GM18498 (cell line): ENCODE data around the gene PPP2R2D.
A peak's percentile ranks its signal among the peaks of the same experiment; 100 is the strongest.

Experiments
- ATAC-seq: cut with Tn5 transposase; IDR thresholded peaks from one replicate; pipeline ENCODE4 v1.9.1; 2021; ENCODE audit warnings: mild to moderate bottlenecking, moderate library complexity; ENCODE audit not compliant: unreplicated experiment

Gene PPP2R2D

GRCh38 chr10:131900350-131901152 is at the start of gene PPP2R2D:
Gene PPP2R2D, plus strand, starts transcription at chr10:131901008. Its CDS starts 141 bp downstream, at chr10:131901149.
- peak; percentile 86 for ATAC-seq

- no peak for ATAC-seq
Measured at GRCh38 chr10:131851346-131851745, 49.5 kb upstream of the PPP2R2D start.

- ATAC-seq = no peak
Measured at GRCh38 chr10:131852176-131852822, 48.5 kb upstream of the PPP2R2D start.

- no peak for ATAC-seq
Measured at GRCh38 chr10:131852823-131853609, 47.8 kb upstream of the PPP2R2D start.

DNA sequence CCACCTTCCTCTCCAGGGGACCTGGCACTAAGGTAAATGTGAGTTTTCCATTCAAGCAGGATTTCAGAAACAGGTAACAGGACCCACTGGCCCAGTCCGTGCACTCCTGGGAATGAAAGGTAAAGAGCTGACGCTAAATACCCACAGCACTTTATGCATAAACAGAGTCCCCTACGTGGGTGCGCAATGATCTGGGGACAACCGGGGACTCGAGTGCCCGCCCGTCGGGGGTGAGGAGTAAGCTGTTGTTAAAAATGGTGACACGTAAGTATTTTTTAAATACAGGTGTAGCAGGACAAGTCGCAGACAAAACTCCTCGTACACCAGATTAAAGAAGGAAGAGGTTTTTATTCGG is 47.2 kb upstream of the PPP2R2D start:
- no peak for ATAC-seq

DNA sequence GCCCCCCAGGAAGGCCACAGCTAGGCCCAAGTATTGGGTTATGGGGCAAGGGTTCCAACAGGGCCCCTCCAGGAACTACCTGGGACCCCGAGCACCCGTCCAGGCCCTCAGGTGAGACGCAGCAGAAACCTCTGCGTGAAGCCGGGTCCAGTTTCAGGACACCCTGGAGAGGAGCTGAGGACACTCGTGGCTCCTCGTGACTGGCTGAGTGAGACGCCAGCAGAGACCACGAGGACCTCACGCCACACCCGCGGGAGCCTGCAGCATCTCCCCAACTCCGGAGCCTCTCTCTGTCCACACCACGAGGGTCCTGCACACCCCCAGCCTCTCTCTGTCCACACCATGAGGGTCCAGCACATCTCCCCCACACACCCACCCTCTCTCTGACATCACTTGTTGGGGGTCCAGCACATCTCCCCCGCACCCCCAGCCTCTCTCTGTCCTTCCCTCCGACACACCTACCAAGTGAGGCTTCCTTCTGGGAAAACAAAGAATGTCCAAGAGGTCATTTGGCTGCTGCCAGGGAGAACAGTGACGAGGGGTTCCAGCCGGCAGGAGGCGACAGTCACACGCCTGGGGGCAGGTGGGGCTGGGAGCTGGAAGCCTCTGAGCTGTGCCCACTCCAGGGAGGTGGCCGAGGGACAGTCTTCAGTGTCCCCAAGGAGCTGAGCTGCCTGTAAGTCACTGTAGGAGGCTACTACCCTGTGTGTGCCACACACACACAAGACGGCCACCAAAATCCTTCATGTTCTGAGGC is 46.1 kb upstream of the PPP2R2D start:
- no peak for ATAC-seq

GRCh38 chr10:131855461-131856401 is 45.1 kb upstream of the PPP2R2D start:
- no peak for ATAC-seq

- no peak for ATAC-seq
Measured at GRCh38 chr10:131856441-131857094, 44.2 kb upstream of the PPP2R2D start.

DNA sequence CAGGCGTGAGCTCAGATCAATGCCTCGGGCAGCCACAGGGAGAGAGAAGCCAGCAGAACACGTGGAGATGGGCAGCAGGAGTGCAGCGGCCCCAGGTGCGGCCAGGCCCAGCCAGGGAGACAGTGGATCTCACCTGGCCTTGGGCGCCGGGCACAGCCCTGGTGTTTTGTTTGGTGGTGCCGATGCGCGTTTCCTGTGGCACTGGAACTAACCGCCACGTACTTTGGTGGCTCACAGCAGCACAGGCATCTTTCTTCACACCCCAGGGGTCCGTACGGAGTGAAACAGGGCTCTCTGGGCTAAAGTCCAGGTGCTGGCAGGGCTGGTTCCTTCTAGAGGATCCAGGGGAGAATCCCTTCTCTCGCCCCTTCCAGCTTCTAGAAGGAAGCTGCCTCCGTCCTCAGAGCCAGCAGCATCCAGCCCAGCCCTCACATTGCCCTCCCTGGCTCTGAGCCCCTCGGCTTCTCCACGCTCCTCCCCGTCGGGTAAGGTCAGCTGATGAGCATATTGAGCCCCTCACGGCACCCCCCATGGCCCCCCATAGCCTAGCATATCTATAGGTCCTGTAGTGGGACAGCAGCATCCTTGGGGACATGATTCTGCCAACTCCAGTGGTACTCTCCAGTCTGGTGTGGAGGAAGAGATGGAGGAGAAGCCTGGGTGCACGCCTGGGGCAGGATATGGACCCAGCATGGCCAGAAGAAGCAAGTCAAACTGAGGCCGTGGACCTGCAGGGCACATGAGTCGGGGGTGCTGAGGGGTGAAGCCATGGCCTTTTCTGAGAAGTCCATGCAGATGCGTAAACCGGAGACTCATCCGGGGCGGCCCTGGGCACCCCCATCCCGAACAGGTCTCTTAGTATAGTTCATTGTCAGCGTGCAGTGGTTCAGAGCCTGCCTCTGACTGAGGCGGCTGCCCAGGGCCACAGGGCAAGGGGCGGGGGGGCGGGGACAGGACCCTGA is 43.4 kb upstream of the PPP2R2D start:
- no peak for ATAC-seq

GRCh38 chr10:131858118-131858515 is 42.7 kb upstream of the PPP2R2D start:
- ATAC-seq = no peak

DNA sequence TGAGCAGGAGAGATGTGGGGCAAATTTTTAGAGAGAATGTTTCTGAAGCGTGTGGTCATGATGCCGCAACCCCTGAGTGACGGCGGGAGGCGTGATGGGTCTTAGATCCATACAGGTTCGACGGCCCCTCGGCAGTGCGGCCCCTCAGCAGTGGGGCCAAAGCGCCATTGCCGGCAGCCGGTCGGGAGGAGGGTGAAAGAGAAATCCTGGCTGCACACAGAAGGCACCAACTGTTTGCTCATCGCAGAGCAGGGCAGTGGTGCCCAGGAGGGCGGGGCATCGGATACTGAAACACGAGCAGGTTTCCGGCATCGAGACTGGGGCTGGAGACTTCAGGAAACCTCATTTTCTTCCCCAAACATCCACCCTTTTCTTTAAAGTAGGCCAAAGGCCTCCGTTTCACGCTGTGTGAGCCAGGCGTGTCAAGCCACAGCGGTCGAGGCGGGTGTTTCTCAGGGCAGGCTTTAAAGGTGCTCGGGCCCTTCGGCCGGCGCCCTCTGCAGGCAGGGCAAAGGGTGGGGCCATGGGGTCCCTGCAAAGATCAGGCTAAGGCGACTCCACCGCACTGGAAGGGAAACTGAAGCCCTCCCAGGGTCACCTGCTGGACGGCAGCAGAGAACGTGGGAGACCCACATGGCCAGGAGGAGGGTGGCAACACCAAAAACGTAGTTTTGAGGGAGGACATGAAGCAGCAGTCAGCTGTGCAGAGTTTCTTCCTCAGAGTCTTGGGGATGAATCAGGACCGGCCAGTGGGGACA is 42.0 kb upstream of the PPP2R2D start:
- no peak for ATAC-seq

- no peak for ATAC-seq
Measured at GRCh38 chr10:131859341-131860020, 41.3 kb upstream of the PPP2R2D start.

DNA sequence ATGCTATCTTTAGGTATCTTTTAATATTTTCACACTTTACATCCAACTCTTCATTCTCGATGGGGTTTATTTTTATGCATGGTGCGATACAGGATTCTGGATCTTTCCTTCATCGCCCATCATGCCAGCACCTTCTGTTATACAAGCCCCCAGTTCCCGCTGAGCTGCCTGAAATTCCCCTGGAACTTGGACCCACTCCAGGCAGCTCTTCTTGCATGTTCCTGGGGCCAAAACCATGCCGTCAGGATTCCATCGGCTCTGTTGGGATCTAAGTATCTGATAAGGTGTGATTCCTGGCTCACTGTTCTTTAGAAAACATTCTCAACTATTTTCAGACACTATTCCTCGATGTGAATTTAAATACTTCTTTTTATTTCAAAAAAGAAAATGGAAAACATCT is 40.5 kb upstream of the PPP2R2D start:
- no peak for ATAC-seq

GRCh38 chr10:131860806-131861440 is 39.9 kb upstream of the PPP2R2D start:
- no peak for ATAC-seq

DNA sequence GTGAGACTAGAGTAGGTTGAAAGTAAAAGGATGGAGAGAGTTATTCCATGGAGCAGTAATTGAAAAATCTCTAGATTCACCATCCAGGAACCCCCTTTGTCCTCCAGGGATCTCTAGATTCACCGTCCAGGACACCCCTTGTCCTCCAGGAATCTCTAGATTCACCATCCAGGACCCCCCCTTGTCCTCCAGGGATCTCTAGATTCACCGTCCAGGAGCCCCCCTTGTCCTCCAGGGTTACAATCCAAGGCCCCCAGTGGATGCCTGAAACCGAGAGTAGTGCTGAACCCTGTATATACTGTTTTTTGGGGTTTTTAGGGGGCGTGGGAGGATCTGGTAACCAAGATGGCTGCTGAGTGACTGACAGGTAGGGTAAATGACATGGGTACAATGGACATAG is 38.3 kb upstream of the PPP2R2D start:
- no peak for ATAC-seq

DNA sequence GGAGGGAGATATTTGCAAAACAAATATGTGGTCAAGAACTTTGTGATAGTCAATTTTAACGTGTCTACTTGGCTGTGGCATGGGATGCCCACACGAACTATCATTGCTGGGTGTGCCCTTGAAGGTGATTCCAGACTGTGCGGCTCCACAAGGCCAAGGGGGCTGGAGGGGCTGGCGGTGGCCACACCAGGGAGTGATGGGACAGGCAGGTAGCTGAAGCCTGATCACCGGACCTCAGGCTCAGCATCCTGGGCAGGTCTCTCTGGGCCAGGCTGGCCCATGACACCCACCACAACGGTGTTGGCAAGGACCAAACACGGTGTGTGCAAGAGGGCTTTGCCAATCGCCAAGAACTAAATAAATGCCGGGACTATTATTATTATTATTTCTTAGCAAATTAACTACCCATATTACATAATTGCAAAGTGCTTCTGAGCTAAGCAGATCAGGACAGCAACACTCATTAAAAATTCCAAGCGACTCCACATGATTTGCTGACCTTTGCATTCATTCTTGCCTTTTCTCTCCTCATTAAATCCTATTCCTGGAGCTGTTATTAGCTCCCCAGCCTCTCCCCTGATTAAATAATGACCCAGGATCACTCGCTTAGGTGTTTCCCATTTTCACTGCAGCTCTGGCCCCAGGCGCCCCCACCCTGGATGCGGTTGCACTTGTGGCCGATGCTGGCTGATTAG is 35.4 kb upstream of the PPP2R2D start:
- ATAC-seq = no peak
